HepG2 (cell line): Measurements from ENCODE around the gene MTHFD2L. TPM values are rescaled to one million over a fixed set of nuclear protein-coding genes. Genes with fewer than 3 reads are reported as not detected.

Source experiments
- BCL3 ChIP-seq: sonication (generic); formaldehyde crosslinking; IDR thresholded peaks from 2 replicates; pipeline ENCODE4 v1.5.1; 2020; ENCODE audit warnings: mild to moderate bottlenecking, missing genetic modification reagents, moderate library complexity
- CBX1 ChIP-seq: IDR thresholded peaks from one replicate; pipeline ENCODE4 v1.6.1; 2016; ENCODE audit warnings: antibody characterized with exemption, low read depth
- CREM ChIP-seq, 2 experiments: sonication (generic) in 1 of 2; formaldehyde crosslinking in 1 of 2; IDR thresholded peaks; 2 replicates each; pipeline versions ENCODE4 v1.4.0 to v1.6.1; 2016 to 2020; ENCODE audit warnings: antibody characterized with exemption in 1 of 2, mild to moderate bottlenecking in 1 of 2, missing genetic modification reagents in 1 of 2
- HIC2 ChIP-seq: sonication (generic); formaldehyde crosslinking; IDR thresholded peaks from 2 replicates; pipeline ENCODE4 v1.9.0; 2022; ENCODE audit warnings: low read depth, missing genetic modification reagents
- POLR2AphosphoS2 ChIP-seq: IDR thresholded peaks from 2 replicates; pipeline ENCODE4 v1.6.1; 2011; ENCODE audit warnings: low read depth, low read length, improper control_type of control experiment
- SKIL ChIP-seq: sonication (generic); formaldehyde crosslinking; IDR thresholded peaks from 2 replicates; pipeline ENCODE4 v1.8.0; 2022; ENCODE audit warnings: missing genetic modification reagents, mild to moderate bottlenecking, moderate library complexity, borderline replicate concordance
- TERF1 ChIP-seq: sonication (generic); formaldehyde crosslinking; IDR thresholded peaks from 2 replicates; pipeline ENCODE4 v1.8.0; 2022; ENCODE audit warnings: mild to moderate bottlenecking, missing genetic modification reagents, moderate library complexity
- ZBTB46 ChIP-seq: sonication (generic); formaldehyde crosslinking; IDR thresholded peaks from 2 replicates; pipeline ENCODE4 v1.4.0; 2020; ENCODE audit warnings: mild to moderate bottlenecking, missing genetic modification reagents, borderline replicate concordance
- ZBTB8A ChIP-seq: sonication (generic); formaldehyde crosslinking; IDR thresholded peaks from 2 replicates; pipeline ENCODE4 v1.4.0; 2020; ENCODE audit warnings: mild to moderate bottlenecking, low read depth, missing genetic modification reagents, borderline replicate concordance
- ZMAT3 ChIP-seq: sonication (generic); formaldehyde crosslinking; conservative IDR thresholded peaks from 2 replicates; pipeline ENCODE4 v1.7.0; 2021; ENCODE audit warnings: missing genetic modification reagents
- ZNF253 ChIP-seq: sonication (generic); formaldehyde crosslinking; IDR thresholded peaks from 2 replicates; pipeline ENCODE4 v1.8.0; 2022; ENCODE audit warnings: mild to moderate bottlenecking, missing genetic modification reagents, borderline replicate concordance
- ZNF292 ChIP-seq: sonication (generic); formaldehyde crosslinking; IDR thresholded peaks from 2 replicates; pipeline ENCODE4 v1.8.1; 2022; ENCODE audit warnings: mild to moderate bottlenecking, low read depth, missing genetic modification reagents, borderline replicate concordance
- ZNF773 ChIP-seq: sonication (generic); formaldehyde crosslinking; IDR thresholded peaks from 2 replicates; pipeline ENCODE4 v1.4.0; 2020; ENCODE audit warnings: missing genetic modification reagents, borderline replicate concordance
- ZNF781 ChIP-seq: sonication (generic); formaldehyde crosslinking; IDR thresholded peaks from 2 replicates; pipeline ENCODE4 v1.5.1; 2020; ENCODE audit warnings: borderline replicate concordance, mild to moderate bottlenecking, missing genetic modification reagents; ENCODE audit errors: not compliant biosample characterization
- polyA plus RNA-seq, 8 experiments: library from polyadenylated mRNA; depleted of rRNA in 3 of 8; stranded (reverse) in 7 of 8; unstranded in 1 of 8; fragments of >200 nt; fragmentation: Illumina TruSeq in 4 of 8; extraction: Trizol in 4 of 8; gene quantifications; 2 replicates each; pipeline versions ENCODE4 v1.2.1 to v1.2.3, GENCODE V29; 2011 to 2016; ENCODE audit warnings: low read depth in 4 of 8, missing spikeins in 1 of 8, mixed read lengths in 1 of 8; ENCODE audit not compliant: insufficient read depth in 1 of 8
- total RNA-seq, 5 experiments: library from RNA; depleted of rRNA; stranded (reverse); fragments of >200 nt; fragmentation: Illumina TruSeq; extraction: Trizol; gene quantifications; 2 replicates each; pipeline ENCODE4 v1.2.3, GENCODE V29; 2016; ENCODE audit warnings: low read depth in 1 of 5
- TF ChIP-seq, protein P1 (sequence below): sonication (generic); formaldehyde crosslinking; IDR thresholded peaks from 2 replicates; pipeline ENCODE4 v1.5.1; 2020; ENCODE audit warnings: missing genetic modification reagents, mild to moderate bottlenecking, borderline replicate concordance

Gene MTHFD2L
- total and polyA plus RNA-seq, 2 of the 13 experiments (the other 11 are each of a cell fraction or from before 2014, with no cell fraction given): 10.5 to 14.9 TPM

- no peak for TF ChIP-seq TERF1
- TF ChIP-seq ZNF253 (CRISPR knock-in tag): no peak
- TF ChIP-seq HIC2 (CRISPR knock-in tag): 0 out of 2 replicates have a peak, but pooled peaks have one; percentile 11
- TF ChIP-seq POLR2AphosphoS2: no peak
- no peak for TF ChIP-seq ZBTB46
- 0 out of 2 replicates have a peak, but pooled peaks have one; percentile 25 for TF ChIP-seq ZNF773 (CRISPR knock-in tag)
- TF ChIP-seq ZNF781 (CRISPR knock-in tag): no peak
- peak; percentile 94 for TF ChIP-seq CBX1
- peak; percentile 25; the same call in 1 of the 2 replicates for TF ChIP-seq SKIL
- peak; percentile 53; the same call in 1 of the 2 replicates for TF ChIP-seq BCL3 (CRISPR knock-in tag)
- TF ChIP-seq ZBTB8A: no peak; the same call in 1 of the 2 replicates
- TF ChIP-seq, protein P1, sequence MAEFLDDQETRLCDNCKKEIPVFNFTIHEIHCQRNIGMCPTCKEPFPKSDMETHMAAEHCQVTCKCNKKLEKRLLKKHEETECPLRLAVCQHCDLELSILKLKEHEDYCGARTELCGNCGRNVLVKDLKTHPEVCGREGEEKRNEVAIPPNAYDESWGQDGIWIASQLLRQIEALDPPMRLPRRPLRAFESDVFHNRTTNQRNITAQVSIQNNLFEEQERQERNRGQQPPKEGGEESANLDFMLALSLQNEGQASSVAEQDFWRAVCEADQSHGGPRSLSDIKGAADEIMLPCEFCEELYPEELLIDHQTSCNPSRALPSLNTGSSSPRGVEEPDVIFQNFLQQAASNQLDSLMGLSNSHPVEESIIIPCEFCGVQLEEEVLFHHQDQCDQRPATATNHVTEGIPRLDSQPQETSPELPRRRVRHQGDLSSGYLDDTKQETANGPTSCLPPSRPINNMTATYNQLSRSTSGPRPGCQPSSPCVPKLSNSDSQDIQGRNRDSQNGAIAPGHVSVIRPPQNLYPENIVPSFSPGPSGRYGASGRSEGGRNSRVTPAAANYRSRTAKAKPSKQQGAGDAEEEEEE (CRISPR knock-in tag): 0 out of 2 replicates have a peak, but pooled peaks have one; percentile 57
- TF ChIP-seq ZNF292 (CRISPR knock-in tag): peak; percentile 70; the same call in 1 of the 2 replicates
- TF ChIP-seq CREM (IDR thresholded peaks at IDR 0.05): peak; percentile 34; the same call in 1 of the 2 replicates
- TF ChIP-seq CREM (CRISPR knock-in tag; IDR thresholded peaks at IDR 0.05): no peak
- TF ChIP-seq ZMAT3 (CRISPR knock-in tag): peak; percentile 93
These were observed at the start of gene MTHFD2L (continued) for GRCh38 chr4:74157561-74158465.
